Thyroid gland (tissue), 4 donors: ENCODE data around the gene PLSCR4.

Source experiments
- POLR2A ChIP-seq, 2 donors: fragments of 450-650 bp; IDR thresholded peaks; one replicate each; pipeline ENCODE4 v1.6.1; 2017; ENCODE audit warnings: antibody characterized with exemption in 2 of 2, mild to moderate bottlenecking in 2 of 2, moderate library complexity in 1 of 2
- TF ChIP-seq, protein P1 (sequence below), 6 experiments: fragments of 200-600 bp in 3 of 6; fragments of 450-650 bp in 3 of 6; sonication (generic) in 3 of 6; IDR thresholded peaks; one replicate each; pipeline ENCODE4 v1.5.1; 2016 to 2019; ENCODE audit warnings: antibody characterized with exemption in 6 of 6, mild to moderate bottlenecking in 2 of 6, inconsistent platforms in 1 of 6, moderate library complexity in 1 of 6

DNA sequence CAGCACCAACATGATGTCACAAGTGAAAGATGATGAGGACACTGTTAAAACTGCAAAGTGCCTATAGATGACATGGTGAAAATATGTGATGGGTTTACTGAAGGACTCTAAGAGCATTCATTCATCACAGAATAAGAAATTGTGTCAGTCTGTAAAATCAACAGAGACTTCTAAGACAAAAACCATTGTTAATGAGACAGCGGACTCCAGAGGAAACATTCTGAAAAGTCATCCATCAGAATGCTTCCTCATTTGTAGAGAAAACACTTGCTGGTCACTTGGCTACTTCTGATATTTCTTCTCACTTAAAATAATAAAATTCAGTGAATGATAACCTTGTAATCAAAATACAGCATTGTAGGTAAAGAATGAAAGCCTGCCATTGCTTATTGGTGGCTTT is 7.3 kb downstream of the PLSCR4 start:
- TF ChIP-seq, protein P1, sequence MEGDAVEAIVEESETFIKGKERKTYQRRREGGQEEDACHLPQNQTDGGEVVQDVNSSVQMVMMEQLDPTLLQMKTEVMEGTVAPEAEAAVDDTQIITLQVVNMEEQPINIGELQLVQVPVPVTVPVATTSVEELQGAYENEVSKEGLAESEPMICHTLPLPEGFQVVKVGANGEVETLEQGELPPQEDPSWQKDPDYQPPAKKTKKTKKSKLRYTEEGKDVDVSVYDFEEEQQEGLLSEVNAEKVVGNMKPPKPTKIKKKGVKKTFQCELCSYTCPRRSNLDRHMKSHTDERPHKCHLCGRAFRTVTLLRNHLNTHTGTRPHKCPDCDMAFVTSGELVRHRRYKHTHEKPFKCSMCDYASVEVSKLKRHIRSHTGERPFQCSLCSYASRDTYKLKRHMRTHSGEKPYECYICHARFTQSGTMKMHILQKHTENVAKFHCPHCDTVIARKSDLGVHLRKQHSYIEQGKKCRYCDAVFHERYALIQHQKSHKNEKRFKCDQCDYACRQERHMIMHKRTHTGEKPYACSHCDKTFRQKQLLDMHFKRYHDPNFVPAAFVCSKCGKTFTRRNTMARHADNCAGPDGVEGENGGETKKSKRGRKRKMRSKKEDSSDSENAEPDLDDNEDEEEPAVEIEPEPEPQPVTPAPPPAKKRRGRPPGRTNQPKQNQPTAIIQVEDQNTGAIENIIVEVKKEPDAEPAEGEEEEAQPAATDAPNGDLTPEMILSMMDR (IDR thresholded peaks at IDR 0.05), result no peak
- TF ChIP-seq POLR2A (IDR thresholded peaks at IDR 0.05), result no peak
